Keratinocyte (primary cell): ENCODE measurements around the gene PPP1R2B.

Source experiments
- EZH2 ChIP-seq: IDR thresholded peaks from one replicate; pipeline ENCODE4 v1.6.1; 2012; ENCODE audit warnings: inconsistent platforms, mild to moderate bottlenecking, low read length, moderate library complexity
- TF ChIP-seq, protein P1 (sequence below), 3 experiments: IDR thresholded peaks in 1 of 3; conservative IDR thresholded peaks in 1 of 3; optimal IDR thresholded peaks in 1 of 3; 2 replicates in 2 of 3; 3 replicates in 1 of 3; pipeline versions ENCODE3 to v1.5.1; 2011; ENCODE audit warnings: low read length in 3 of 3, mild to moderate bottlenecking in 3 of 3, moderate library complexity in 2 of 3, control low read depth in 1 of 3, inconsistent platforms in 1 of 3; ENCODE audit not compliant: insufficient read depth in 2 of 3; ENCODE audit errors: extremely low read depth in 1 of 3

DNA sequence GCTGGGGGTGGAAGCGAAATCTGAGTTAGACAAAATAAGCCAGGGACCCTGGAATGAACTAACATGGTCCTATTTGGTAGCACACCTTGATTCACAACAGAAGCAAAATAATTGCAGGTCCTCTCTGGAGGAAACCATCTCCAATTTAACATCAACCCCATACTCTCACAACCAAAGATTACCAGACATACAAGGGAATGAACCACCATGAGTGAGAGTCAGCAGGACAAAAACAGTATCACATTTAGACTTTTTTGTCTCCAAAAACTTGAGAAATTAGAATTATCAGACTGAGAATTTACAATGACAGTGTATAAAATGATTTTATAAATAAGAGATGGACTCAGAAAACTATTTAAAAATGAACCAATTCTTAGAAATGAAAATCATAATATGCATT lies 21.1 kb downstream of the PPP1R2B start:
- TF ChIP-seq, protein P1, sequence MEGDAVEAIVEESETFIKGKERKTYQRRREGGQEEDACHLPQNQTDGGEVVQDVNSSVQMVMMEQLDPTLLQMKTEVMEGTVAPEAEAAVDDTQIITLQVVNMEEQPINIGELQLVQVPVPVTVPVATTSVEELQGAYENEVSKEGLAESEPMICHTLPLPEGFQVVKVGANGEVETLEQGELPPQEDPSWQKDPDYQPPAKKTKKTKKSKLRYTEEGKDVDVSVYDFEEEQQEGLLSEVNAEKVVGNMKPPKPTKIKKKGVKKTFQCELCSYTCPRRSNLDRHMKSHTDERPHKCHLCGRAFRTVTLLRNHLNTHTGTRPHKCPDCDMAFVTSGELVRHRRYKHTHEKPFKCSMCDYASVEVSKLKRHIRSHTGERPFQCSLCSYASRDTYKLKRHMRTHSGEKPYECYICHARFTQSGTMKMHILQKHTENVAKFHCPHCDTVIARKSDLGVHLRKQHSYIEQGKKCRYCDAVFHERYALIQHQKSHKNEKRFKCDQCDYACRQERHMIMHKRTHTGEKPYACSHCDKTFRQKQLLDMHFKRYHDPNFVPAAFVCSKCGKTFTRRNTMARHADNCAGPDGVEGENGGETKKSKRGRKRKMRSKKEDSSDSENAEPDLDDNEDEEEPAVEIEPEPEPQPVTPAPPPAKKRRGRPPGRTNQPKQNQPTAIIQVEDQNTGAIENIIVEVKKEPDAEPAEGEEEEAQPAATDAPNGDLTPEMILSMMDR (optimal IDR thresholded peaks at IDR 0.05 in 1 of 3, IDR thresholded peaks at IDR 0.05 in 1 of 3, conservative IDR thresholded peaks at IDR 0.05 in 1 of 3; ENCODE audit: extremely low read depth in 1 of 3, insufficient read depth in 2 of 3, low read length in 3 of 3), result no peak
- TF ChIP-seq EZH2, result no peak
